NCI-H1092 treated with DMSO at 0.1 percent for 48 hours (cell line): Measurements from ENCODE around the gene UROC1.
"Not testable (repeated sequence)": the region's sequence is repeated elsewhere in the genome, so short reads cannot be mapped to it uniquely, and the experiment has no call there.

Experiments used
- DNase-seq: peaks from one replicate; lab custom pipeline; 2025; lab: John Stamatoyannopoulos, UW

UROC1 gene

GRCh38 chr3:126546549-126547239 lies 29.1 kb upstream of the UROC1 start:
- no peak for DNase-seq

- no peak for DNase-seq
These were observed 28.4 kb upstream of the UROC1 start for GRCh38 chr3:126546013-126546412.

DNA sequence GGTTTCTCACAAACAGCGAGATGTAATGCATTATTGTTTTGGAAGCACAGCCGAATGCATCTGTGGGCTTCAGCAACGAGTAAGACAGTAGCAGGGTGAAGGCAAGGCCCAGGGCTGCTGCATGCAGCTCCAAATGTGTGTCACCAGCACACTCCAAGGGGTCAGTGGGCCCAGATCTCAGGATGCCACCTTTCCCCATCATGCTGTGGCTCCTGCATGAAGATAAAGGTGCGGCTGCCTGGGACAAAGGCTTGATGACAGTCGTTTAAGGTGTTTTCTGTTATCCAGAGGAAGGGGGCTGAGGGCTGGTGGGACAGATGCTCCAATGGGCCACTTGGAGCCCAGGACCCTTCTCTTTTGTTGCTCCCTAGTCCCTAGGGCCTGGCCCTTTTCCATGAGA lies 28.0 kb upstream of the UROC1 start:
- DNase-seq = no peak

DNA sequence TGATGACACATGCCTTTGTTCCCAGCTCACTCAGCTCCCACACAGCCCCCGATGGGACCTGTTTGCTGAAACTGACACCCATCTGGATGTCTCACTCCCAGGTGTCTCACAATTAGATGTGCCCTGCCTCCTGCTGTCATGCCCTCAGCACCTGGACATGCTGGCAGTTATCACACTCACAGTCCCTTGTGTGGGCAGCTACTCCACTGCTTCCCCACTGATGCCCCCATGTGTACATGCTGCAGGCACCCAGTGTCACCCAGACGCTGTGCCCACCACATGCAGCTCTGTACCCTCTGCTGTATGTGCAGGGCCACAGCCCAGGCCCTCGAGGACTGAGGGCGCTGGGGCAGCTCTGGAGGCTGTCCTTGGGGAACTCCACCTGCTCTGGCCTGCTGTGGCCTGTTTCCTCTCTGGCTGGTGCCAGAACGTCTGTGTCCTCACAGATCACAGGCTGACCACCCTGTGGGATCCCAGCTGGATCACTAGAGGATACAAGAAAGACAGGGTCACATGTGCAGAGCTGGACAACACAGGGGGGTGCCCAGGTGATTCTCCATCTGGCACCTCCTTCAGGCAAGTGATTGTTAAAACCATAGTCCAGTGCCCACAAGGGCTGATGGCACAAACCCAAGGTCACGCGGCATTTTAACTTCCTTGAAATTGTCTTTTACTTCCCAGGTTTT lies 27.2 kb upstream of the UROC1 start:
- peak; percentile 16 for DNase-seq

GRCh38 chr3:126543457-126544061 lies 26.0 kb upstream of the UROC1 start:
- no peak for DNase-seq

DNA sequence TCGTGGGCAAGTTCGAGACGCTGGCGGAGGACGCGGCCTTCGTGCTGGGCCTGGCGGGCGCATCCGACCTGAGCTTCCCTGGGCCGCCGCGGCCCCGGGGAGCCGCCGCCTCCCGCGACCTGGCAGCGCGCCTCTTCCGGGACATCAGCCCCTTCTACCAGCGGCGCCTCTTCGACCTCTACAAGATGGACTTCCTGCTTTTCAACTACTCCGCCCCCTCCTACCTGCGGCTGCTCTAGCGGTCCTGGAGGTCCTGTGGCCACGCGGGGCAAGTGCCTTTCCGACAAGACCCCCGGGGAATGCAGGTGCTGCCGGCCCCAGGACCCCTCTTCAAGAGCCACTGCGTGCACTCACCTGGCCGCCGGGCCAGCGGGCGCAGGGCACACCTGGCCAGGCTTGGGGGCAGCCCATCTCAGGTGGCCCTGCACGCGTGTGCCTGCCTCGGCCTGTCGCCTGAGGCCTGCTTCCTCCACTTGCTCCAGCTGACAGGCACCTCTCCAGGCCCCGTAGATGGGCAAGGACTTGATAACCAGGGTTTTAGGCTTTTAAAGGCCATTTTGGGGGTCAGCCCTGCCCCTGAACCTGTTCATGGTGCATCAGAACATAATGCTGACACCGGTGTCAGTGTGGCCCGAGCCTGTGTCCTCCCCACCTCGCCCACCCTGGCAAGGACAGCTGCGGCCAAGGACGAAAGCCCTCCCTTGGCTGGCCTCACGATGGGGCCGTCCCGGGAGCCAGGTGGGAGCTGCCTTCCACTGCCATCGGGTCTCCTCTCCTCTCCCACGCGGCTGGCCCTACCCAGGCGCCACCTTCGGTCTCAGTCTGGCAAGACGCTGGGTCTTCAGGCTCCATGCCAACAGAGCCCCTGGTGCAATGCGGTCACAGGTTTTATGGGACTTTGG lies 25.0 kb upstream of the UROC1 start:
- DNase-seq = no peak

GRCh38 chr3:126541628-126542339 lies 24.2 kb upstream of the UROC1 start:
- DNase-seq = no peak

- DNase-seq = no peak
These were observed 23.5 kb upstream of the UROC1 start for GRCh38 chr3:126540951-126541627.

- DNase-seq = no peak
These were observed 22.8 kb upstream of the UROC1 start for GRCh38 chr3:126540342-126540849.

GRCh38 chr3:126539558-126540250 lies 22.1 kb upstream of the UROC1 start:
- no peak for DNase-seq

DNA sequence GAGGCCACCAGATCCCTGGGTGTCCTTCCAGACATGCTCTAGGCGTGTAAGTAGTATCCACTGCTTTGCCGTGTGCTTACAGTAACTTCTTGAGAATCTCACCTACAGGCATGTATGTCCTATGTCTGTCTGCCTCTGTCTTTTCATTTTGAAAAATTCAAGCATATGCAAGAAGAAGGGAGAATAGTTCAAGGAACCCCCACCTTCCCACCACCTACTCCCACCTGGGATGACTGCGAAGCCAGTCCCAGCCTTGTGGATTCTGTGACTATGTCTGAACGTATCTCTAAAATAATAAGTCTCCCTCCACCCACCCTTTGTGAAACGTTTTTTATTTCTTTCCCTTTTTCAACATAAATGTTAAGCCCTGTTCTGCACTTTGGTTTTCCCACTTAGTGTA lies 21.4 kb upstream of the UROC1 start:
- no peak for DNase-seq

- no peak for DNase-seq
These were observed 20.7 kb upstream of the UROC1 start for GRCh38 chr3:126538316-126538715.

- DNase-seq = peak; percentile 17
These were observed 20.2 kb upstream of the UROC1 start for GRCh38 chr3:126537730-126538281.

- DNase-seq = peak; percentile 25
These were observed 19.6 kb upstream of the UROC1 start for GRCh38 chr3:126537116-126537729.

DNA sequence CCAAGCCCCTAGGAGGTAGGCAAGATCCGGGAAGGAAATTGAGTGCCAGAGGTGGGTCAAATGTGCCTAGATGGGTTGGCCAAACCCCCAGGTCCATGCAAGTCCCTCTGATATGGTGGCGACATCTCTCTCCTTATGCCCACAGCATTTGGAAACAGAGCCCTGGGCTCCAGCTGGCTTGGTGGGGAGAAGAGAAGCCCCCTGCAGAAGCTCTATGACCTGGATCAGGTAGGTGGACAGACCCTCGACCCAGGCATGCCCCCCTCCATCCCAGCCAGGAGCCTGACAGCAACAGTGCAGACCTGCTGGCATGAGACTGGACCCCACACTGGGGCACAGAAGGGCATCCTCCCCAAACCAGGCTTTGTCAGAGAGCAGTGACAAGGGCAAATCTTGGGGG lies 18.6 kb upstream of the UROC1 start:
- DNase-seq = no peak

DNA sequence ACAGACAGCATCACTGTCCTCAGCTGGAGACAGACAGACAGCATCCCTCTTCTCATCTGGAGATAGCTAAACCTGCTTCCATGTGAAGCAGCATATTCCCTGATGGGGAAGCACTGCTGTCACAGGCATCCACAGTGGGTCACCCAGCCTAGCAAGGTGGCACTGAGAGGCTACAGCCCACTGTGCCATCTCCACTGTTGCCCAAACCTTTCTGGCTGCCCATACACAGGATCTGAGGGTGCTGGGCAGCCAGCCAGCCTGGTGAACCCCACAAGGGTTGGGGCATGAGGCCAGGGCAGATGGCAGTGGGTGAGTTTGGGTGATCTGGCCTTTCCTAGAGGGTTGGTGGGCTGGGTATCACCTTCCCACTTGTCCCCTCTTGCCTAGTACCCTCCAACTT lies 18.1 kb upstream of the UROC1 start:
- no peak for DNase-seq

GRCh38 chr3:126534716-126535115 lies 17.1 kb upstream of the UROC1 start:
- not testable (repeated sequence) for DNase-seq

GRCh38 chr3:126533506-126533905 lies 15.9 kb upstream of the UROC1 start:
- no peak for DNase-seq

GRCh38 chr3:126531051-126531330 lies 13.4 kb upstream of the UROC1 start:
- DNase-seq = no peak
